Prostate gland (tissue), 2 donors: Measurements from ENCODE around the gene HOXD11. TPM values are rescaled to one million over a fixed set of nuclear protein-coding genes. Genes with fewer than 3 reads are reported as not detected.

Experiments used
- DNase-seq: peaks from one replicate; pipeline ENCODE4 v3.0.0-alpha.2; 2019; ENCODE audit warnings: low spot score
- H3K27ac ChIP-seq, 2 donors: fragments of 200-600 bp; sonication (generic); 2 replicates each; pipeline ENCODE4 v1.5.1; 2017 to 2019
- H3K27me3 ChIP-seq: fragments of 200-600 bp; sonication (generic); replicated peaks from 2 replicates; pipeline ENCODE4 v1.5.1; 2019; ENCODE audit not compliant: insufficient read depth
- H3K36me3 ChIP-seq, 2 donors: fragments of 200-600 bp; sonication (generic); 1 replicate in 1 of 2; 2 replicates in 1 of 2; pipeline versions ENCODE4 v1.5.1 to v1.8.1; 2017 to 2019
- H3K4me1 ChIP-seq: fragments of 200-600 bp; sonication (generic); replicated peaks from 2 replicates; pipeline ENCODE4 v1.5.1; 2019
- H3K4me3 ChIP-seq, 2 donors: fragments of 200-600 bp; sonication (generic); 2 replicates each; pipeline ENCODE4 v1.5.1; 2017 to 2019
- H3K9me3 ChIP-seq: fragments of 200-600 bp; sonication (generic); 2 replicates; pipeline ENCODE4 v1.5.1; 2017
- CTCF ChIP-seq, 4 experiments: fragments of 200-600 bp in 2 of 4; fragments of 450-650 bp in 2 of 4; sonication (generic) in 2 of 4; IDR thresholded peaks; 1 replicate in 3 of 4; 2 replicates in 1 of 4; pipeline ENCODE4 v1.5.1; 2016 to 2019; ENCODE audit warnings: antibody characterized with exemption in 4 of 4, mild to moderate bottlenecking in 2 of 4, moderate library complexity in 2 of 4
- POLR2A ChIP-seq: fragments of 450-650 bp; IDR thresholded peaks from one replicate; pipeline ENCODE4 v1.6.1; 2016; ENCODE audit warnings: antibody characterized with exemption, mild to moderate bottlenecking
- POLR2AphosphoS5 ChIP-seq: sonication (generic); formaldehyde crosslinking; IDR thresholded peaks from one replicate; pipeline ENCODE4 v1.6.1; 2017; ENCODE audit warnings: antibody characterized with exemption
- WGBS: methylation state at CpG from one replicate; pipeline ENCODE4 v1.1.5; 2018; 5-methylcytosine and 5-hydroxymethylcytosine counted together
- intact Hi-C: fragments of 100-400 bp; cut with DNase I; formaldehyde crosslinking; loops from one replicate; pipeline ENCODE4 v1.14.2; 2022
- total RNA-seq, 2 donors: library from RNA; depleted of rRNA; stranded (reverse); fragments of >200 nt; gene quantifications; one replicate each; pipeline ENCODE4 v1.1.0, GENCODE V29; 2016

Gene HOXD11
- total RNA-seq, 2 donors from 2014 or later = 8.0 to 14.9 TPM

- H3K36me3 ChIP-seq = no peaks in the 10 kb centered on the region
- H3K9me3 ChIP-seq = no peaks in the 10 kb centered on the region
- H3K4me1 ChIP-seq = no peaks in the 10 kb centered on the region
- H3K27me3 ChIP-seq = no peaks in the 10 kb centered on the region
- 78% methylated on average over 9 of the region's 9 CpGs for WGBS
- TF ChIP-seq POLR2AphosphoS5 (no peak), CTCF (IDR thresholded peaks at IDR 0.05) (no peak), POLR2A (no peak)
- no peak for DNase-seq
- H3K4me3 ChIP-seq = no peak overlapping the region
- intact Hi-C loops = loop anchor here (5.0 to 10.0 kb wide), 3 partner anchors 512 to 1022 kb away; no protein-coding TSS in a partner anchor
- H3K27ac ChIP-seq = peak overlapping the region in 1 of 2 donors; percentile 62
These were observed 18.1 kb downstream of the HOXD11 start for GRCh38 chr2:176124947-176125771.

GRCh38 chr2:176125772-176126054 lies 18.6 kb downstream of the HOXD11 start:
- H3K4me1 ChIP-seq = no peaks in the 10 kb centered on the region

GRCh38 chr2:176126929-176127773 lies 20.1 kb downstream of the HOXD11 start:
- 22% methylated on average over 13 of the region's 13 CpGs for WGBS
- Histone ChIP-seq H3K27me3 (no peaks in the 10 kb centered on the region), H3K27ac (no peak overlapping the region), H3K36me3 (no peaks in the 10 kb centered on the region), H3K9me3 (no peaks in the 10 kb centered on the region), H3K4me3 (no peak overlapping the region), H3K4me1 (no peaks in the 10 kb centered on the region)
- peak; percentile 83 to 97 (median 91) for TF ChIP-seq CTCF (IDR thresholded peaks at IDR 0.05)
- TF ChIP-seq POLR2AphosphoS5 = no peak
- DNase-seq = peak; percentile 55
- intact Hi-C loops = loop anchor here (5.0 to 10.0 kb wide), 2 partner anchors 688 to 1020 kb away; no protein-coding TSS in a partner anchor

More at GRCh38 chr2:176125772-176126054, 18.6 kb downstream of the HOXD11 start:
- no peak for DNase-seq
- Histone ChIP-seq H3K36me3 (no peaks in the 10 kb centered on the region), H3K27me3 (no peaks in the 10 kb centered on the region), H3K27ac (peak overlapping the region in 1 of 2 donors; percentile 62), H3K9me3 (no peaks in the 10 kb centered on the region), H3K4me3 (no peak overlapping the region)
- WGBS = 64% methylated on average over 6 of the region's 6 CpGs
- intact Hi-C loops = loop anchor here (5.0 to 10.0 kb wide), 2 partner anchors 689 to 1022 kb away; no protein-coding TSS in a partner anchor
- no peak for TF ChIP-seq POLR2AphosphoS5
- TF ChIP-seq POLR2A = no peak
- TF ChIP-seq CTCF (IDR thresholded peaks at IDR 0.05) = no peak

GRCh38 chr2:176127774-176128072 lies 20.6 kb downstream of the HOXD11 start:
- H3K4me3 ChIP-seq = no peak overlapping the region
- H3K27me3 ChIP-seq = no peaks in the 10 kb centered on the region
- no peak for TF ChIP-seq POLR2A
- intact Hi-C loops = loop anchor here (5.0 to 10.0 kb wide), 2 partner anchors 687 to 1020 kb away; no protein-coding TSS in a partner anchor
- WGBS = 52% methylated on average over 4 of the region's 4 CpGs
- no peaks in the 10 kb centered on the region for H3K4me1 ChIP-seq
- no peaks in the 10 kb centered on the region for H3K9me3 ChIP-seq
- no peak for DNase-seq
- H3K36me3 ChIP-seq = no peaks in the 10 kb centered on the region
- H3K27ac ChIP-seq = peak overlapping the region in 1 of 2 donors; percentile 81

- Histone ChIP-seq H3K27ac (peak overlapping the region in 1 of 2 donors; percentile 81), H3K36me3 (no peaks in the 10 kb centered on the region), H3K27me3 (no peaks in the 10 kb centered on the region), H3K4me1 (no peaks in the 10 kb centered on the region), H3K9me3 (no peaks in the 10 kb centered on the region), H3K4me3 (no peak overlapping the region)
- intact Hi-C loops = loop anchor here (5.0 to 10.0 kb wide), 2 partner anchors 686 to 1019 kb away; no protein-coding TSS in a partner anchor
- no peak for DNase-seq
- TF ChIP-seq POLR2AphosphoS5 (no peak), POLR2A (no peak), CTCF (IDR thresholded peaks at IDR 0.05) (no peak)
- 38% methylated on average over 49 of the region's 49 CpGs for WGBS
These were observed 21.3 kb downstream of the HOXD11 start for GRCh38 chr2:176128172-176128981.
